Endothelial cell of umbilical vein (primary cell): ENCODE results near the gene MED26. TPM values are rescaled to one million over a fixed set of nuclear protein-coding genes. Genes with fewer than 3 reads are reported as not detected.

Experiments used
- BruUV-seq: library from RNA; stranded (reverse); fragments of 400-500 nt; replicated peaks from 2 replicates; lab custom pipeline; 2021; lab: Mats Ljungman, UMichigan
- CTCF ChIA-PET: fragments of 300-600, 350-600 bp; sonication (Branson Sonifier 250); formaldehyde crosslinking; loops from one replicate; lab custom pipeline; 2021; ENCODE audit warnings: antibody characterized with exemption, inconsistent platforms; lab: Charles Lee
- POLR2A ChIA-PET: fragments of 300-600, 350-600 bp; sonication (Branson Sonifier 250); formaldehyde crosslinking; loops from one replicate; lab custom pipeline; 2021; ENCODE audit warnings: antibody characterized with exemption, inconsistent platforms; lab: Charles Lee
- DNase-seq: peaks from one replicate; pipeline ENCODE4 v3.0.0-alpha.2; 2011; ENCODE audit warnings: low read depth, low spot score
- FAIRE-seq: peaks from 2 replicates; lab custom pipeline; 2011; peaks lifted over from hg19 to GRCh38; lab: Jason Lieb, UNC
- H2AFZ ChIP-seq: 2 replicates; pipeline ENCODE4 v1.6.0; 2012; ENCODE audit warnings: low read depth, low read length, control low read depth, inconsistent platforms
- H3K27ac ChIP-seq: 2 replicates; pipeline ENCODE4 v1.5.1; 2011; ENCODE audit warnings: low read depth, mild to moderate bottlenecking, control low read depth, low read length, moderate library complexity; ENCODE audit not compliant: insufficient read depth
- H3K27me3 ChIP-seq, 2 experiments: 2 replicates each; pipeline versions ENCODE4 v1.6.0 to v1.6.1; 2011; ENCODE audit warnings: low read length in 2 of 2, mixed read lengths in 1 of 2; ENCODE audit not compliant: control insufficient read depth in 2 of 2, insufficient read depth in 2 of 2
- H3K36me3 ChIP-seq, 2 experiments: 2 replicates in 1 of 2; 3 replicates in 1 of 2; pipeline ENCODE4 v1.5.1; 2011; ENCODE audit warnings: low read length in 2 of 2, mild to moderate bottlenecking in 1 of 2, moderate library complexity in 1 of 2; ENCODE audit not compliant: control insufficient read depth in 2 of 2, insufficient read depth in 2 of 2; ENCODE audit errors: extremely low read depth in 1 of 2
- H3K4me1 ChIP-seq: 3 replicates; pipeline ENCODE4 v1.5.1; 2011; ENCODE audit warnings: mild to moderate bottlenecking, low read length; ENCODE audit not compliant: control insufficient read depth, insufficient read depth; ENCODE audit errors: extremely low read depth
- H3K4me2 ChIP-seq: 2 replicates; pipeline ENCODE4 v1.6.1; 2011; ENCODE audit warnings: low read length, control low read depth, mixed read lengths; ENCODE audit not compliant: insufficient read depth
- H3K4me3 ChIP-seq, 3 experiments: fragments of 200-600 bp in 1 of 3; sonication (generic), shearing (Covaris generic) in 1 of 3; replicated peaks in 1 of 3; 2 replicates each; pipeline ENCODE4 v1.5.1; 2011 to 2016; ENCODE audit warnings: control low read depth in 3 of 3, low read length in 3 of 3, mild to moderate bottlenecking in 2 of 3, inconsistent platforms in 1 of 3, low read depth in 1 of 3, moderate library complexity in 1 of 3; ENCODE audit not compliant: insufficient read depth in 1 of 3
- H3K79me2 ChIP-seq: 2 replicates; pipeline ENCODE4 v1.6.0; 2012; ENCODE audit warnings: low read length, inconsistent platforms; ENCODE audit not compliant: control insufficient read depth, insufficient read depth
- H3K9ac ChIP-seq: replicated peaks from 2 replicates; pipeline ENCODE3; 2011; ENCODE audit warnings: low read length, control low read depth; ENCODE audit not compliant: insufficient read depth; ENCODE audit errors: extremely low read depth
- H3K9me1 ChIP-seq: replicated peaks from 3 replicates; pipeline ENCODE4 v1.6.0; 2011; ENCODE audit warnings: mild to moderate bottlenecking, low read length; ENCODE audit not compliant: control insufficient read depth, insufficient read depth; ENCODE audit errors: extremely low read depth
- H3K9me3 ChIP-seq: replicated peaks from 2 replicates; pipeline ENCODE4 v1.5.1; 2012; ENCODE audit warnings: low read length, inconsistent platforms; ENCODE audit not compliant: control insufficient read depth, insufficient read depth
- H4K20me1 ChIP-seq: replicated peaks from 2 replicates; pipeline ENCODE3; 2011; ENCODE audit warnings: mild to moderate bottlenecking, low read length; ENCODE audit not compliant: control insufficient read depth, insufficient read depth; ENCODE audit errors: extremely low read depth
- CTCF ChIP-seq, 2 donors: IDR thresholded peaks; 1 replicate in 1 of 2; 2 replicates in 1 of 2; pipeline ENCODE4 v1.5.1; 2011; ENCODE audit warnings: low read length in 2 of 2, mild to moderate bottlenecking in 2 of 2, moderate library complexity in 2 of 2, control low read depth in 1 of 2, inconsistent platforms in 1 of 2, low read depth in 1 of 2; ENCODE audit not compliant: insufficient read depth in 1 of 2; ENCODE audit errors: extremely low read depth in 1 of 2
- EZH2 ChIP-seq: IDR thresholded peaks from 2 replicates; pipeline ENCODE4 v1.6.1; 2012; ENCODE audit warnings: borderline replicate concordance, low read depth, mild to moderate bottlenecking, moderate library complexity, low read length, inconsistent platforms; ENCODE audit not compliant: severe bottlenecking
- FOS ChIP-seq: IDR thresholded peaks from 2 replicates; pipeline ENCODE4 v1.6.1; 2011; ENCODE audit warnings: mild to moderate bottlenecking, low read length, moderate library complexity, borderline replicate concordance; ENCODE audit not compliant: insufficient read depth
- JUN ChIP-seq: IDR thresholded peaks from 2 replicates; pipeline ENCODE4 v1.6.1; 2011; ENCODE audit warnings: borderline replicate concordance, low read depth; ENCODE audit not compliant: insufficient read length, insufficient read depth
- MAX ChIP-seq: IDR thresholded peaks from 2 replicates; pipeline ENCODE4 v1.6.1; 2011; ENCODE audit not compliant: insufficient read depth, insufficient read length
- MYC ChIP-seq: IDR thresholded peaks from one replicate; pipeline ENCODE4 v1.6.1; 2011; ENCODE audit warnings: mild to moderate bottlenecking, low read depth, low read length
- POLR2AphosphoS5 ChIP-seq: IDR thresholded peaks from 2 replicates; pipeline ENCODE4 v1.6.1; 2012; ENCODE audit warnings: low read depth, mild to moderate bottlenecking, control low read depth, low read length, moderate library complexity; ENCODE audit not compliant: insufficient read depth
- dilution Hi-C: fragments of 300-500 bp; cut with MboI; formaldehyde crosslinking; loops from one replicate; pipeline ENCODE4 v1.15.0; 2019; ENCODE audit warnings: low sequenced_read_pairs; ENCODE audit not compliant: extremely low pct_ligation_motif_present
- intact Hi-C: fragments of 100-400 bp; cut with micrococcal nuclease; formaldehyde crosslinking; loops from one replicate; pipeline ENCODE4 v1.10.0; 2022
- polyA plus RNA-seq, 4 experiments: library from polyadenylated mRNA; depleted of rRNA in 3 of 4; stranded (reverse) in 3 of 4; unstranded in 1 of 4; fragments of >200 nt; gene quantifications; 2 replicates each; pipeline versions ENCODE4 v1.2.1 to v1.2.3, GENCODE V29; 2011 to 2012; ENCODE audit warnings: missing spikeins in 1 of 4
- total RNA-seq: library from RNA; stranded (reverse); gene quantifications from 2 replicates; pipeline ENCODE4 v1.2.3, GENCODE V29; 2021

MED26 gene
- total and polyA plus RNA-seq, 2 donors (not counting 3 experiments of a cell fraction or from before 2014, with no cell fraction given): 5.6 to 13.4 TPM

- peaks cover 87% of the 10 kb centered on the region for H3K79me2 ChIP-seq
- intact Hi-C loops: no loop called here
- BruUV-seq: no TSS peak
- ChIA-PET POLR2A (no interaction called here), CTCF (no interaction called here)
- TF ChIP-seq FOS: no peak
- TF ChIP-seq POLR2AphosphoS5: no peak
- no peak for TF ChIP-seq EZH2
- no peak for TF ChIP-seq MAX
- no peak for TF ChIP-seq MYC
- no peak for TF ChIP-seq JUN
- TF ChIP-seq CTCF (IDR thresholded peaks at IDR 0.05; ENCODE audit: extremely low read depth in 1 of 2, insufficient read depth in 1 of 2, low read depth in 1 of 2, low read length in 2 of 2): no peak
- H3K4me3 ChIP-seq: no peak overlapping the region
- dilution Hi-C loops: no loop called here
- H2AFZ ChIP-seq: no peak overlapping the region
- no peak for DNase-seq
- H4K20me1 ChIP-seq: peaks cover 4% of the 10 kb centered on the region
- H3K4me2 ChIP-seq: no peak overlapping the region
- H3K36me3 ChIP-seq: no peaks in the 10 kb centered on the region
- H3K27ac ChIP-seq: no peak overlapping the region
- H3K4me1 ChIP-seq: peaks cover 4% of the 10 kb centered on the region
- no peak overlapping the region for H3K9ac ChIP-seq
- H3K9me3 ChIP-seq: no peaks in the 10 kb centered on the region
- FAIRE-seq: no peak
- H3K27me3 ChIP-seq: no peaks in the 10 kb centered on the region
- no peaks in the 10 kb centered on the region for H3K9me1 ChIP-seq
These were observed 22.9 kb downstream of the MED26 start for GRCh38 chr19:16605115-16605514.
